Astrocyte of the cerebellum (primary cell): ENCODE data around the gene DMD.

Source experiments
- DNase-seq: peaks from one replicate; pipeline ENCODE4 v3.0.0-alpha.2; 2011; ENCODE audit warnings: low read depth
- H3K4me3 ChIP-seq: 2 replicates; pipeline ENCODE4 v1.5.1; 2011; ENCODE audit warnings: mild to moderate bottlenecking, low read depth, low read length, moderate library complexity
- in situ Hi-C: cut with HindIII; loops from 2 replicates; pipeline ENCODE4 v1.10.0; 2017; ENCODE audit warnings: low sequenced_read_pairs
- TF ChIP-seq, protein P1 (sequence below): IDR thresholded peaks from 2 replicates; pipeline ENCODE4 v1.5.1; 2012; ENCODE audit warnings: low read length, low read depth, moderate library complexity, mild to moderate bottlenecking; ENCODE audit errors: missing control alignments

DMD gene

DNA sequence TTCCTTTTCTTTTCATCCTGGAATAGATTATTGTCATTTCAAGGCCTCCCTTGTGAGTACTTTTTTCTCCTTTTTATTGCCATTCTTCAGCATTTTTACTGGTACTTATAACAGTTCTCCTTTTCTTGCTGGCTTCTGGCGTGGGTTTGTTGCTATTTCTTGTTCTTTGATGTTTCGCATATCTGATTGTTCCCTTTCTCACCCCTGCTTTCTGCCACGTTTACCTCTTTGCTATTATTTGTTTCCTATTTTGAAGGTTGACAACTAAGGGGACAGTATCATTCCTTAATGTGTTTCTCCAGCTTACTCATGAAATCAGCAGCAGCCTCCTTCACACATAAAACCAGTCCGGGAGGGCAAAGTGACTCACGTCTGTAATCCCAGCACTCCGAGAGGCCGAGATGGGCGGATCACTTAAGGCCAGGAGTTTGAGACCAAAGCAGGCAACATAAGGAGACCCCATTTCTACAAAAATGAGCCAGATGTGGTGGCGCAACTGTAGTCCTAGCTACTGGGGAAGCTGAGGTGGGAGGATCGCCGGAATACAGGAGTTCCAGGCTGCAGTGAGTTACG, 72.6 kb downstream of the DMD start:
- DNase-seq: no peak
- no peak overlapping the region for H3K4me3 ChIP-seq
- in situ Hi-C loops: no loop called here
- TF ChIP-seq, protein P1, sequence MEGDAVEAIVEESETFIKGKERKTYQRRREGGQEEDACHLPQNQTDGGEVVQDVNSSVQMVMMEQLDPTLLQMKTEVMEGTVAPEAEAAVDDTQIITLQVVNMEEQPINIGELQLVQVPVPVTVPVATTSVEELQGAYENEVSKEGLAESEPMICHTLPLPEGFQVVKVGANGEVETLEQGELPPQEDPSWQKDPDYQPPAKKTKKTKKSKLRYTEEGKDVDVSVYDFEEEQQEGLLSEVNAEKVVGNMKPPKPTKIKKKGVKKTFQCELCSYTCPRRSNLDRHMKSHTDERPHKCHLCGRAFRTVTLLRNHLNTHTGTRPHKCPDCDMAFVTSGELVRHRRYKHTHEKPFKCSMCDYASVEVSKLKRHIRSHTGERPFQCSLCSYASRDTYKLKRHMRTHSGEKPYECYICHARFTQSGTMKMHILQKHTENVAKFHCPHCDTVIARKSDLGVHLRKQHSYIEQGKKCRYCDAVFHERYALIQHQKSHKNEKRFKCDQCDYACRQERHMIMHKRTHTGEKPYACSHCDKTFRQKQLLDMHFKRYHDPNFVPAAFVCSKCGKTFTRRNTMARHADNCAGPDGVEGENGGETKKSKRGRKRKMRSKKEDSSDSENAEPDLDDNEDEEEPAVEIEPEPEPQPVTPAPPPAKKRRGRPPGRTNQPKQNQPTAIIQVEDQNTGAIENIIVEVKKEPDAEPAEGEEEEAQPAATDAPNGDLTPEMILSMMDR: no peak

GRCh38 chrX:33134164-33134563, 77.2 kb downstream of the DMD start:
- in situ Hi-C loops: no loop called here
- H3K4me3 ChIP-seq: no peak overlapping the region
- DNase-seq: no peak
- TF ChIP-seq, protein P1: no peak

DNA sequence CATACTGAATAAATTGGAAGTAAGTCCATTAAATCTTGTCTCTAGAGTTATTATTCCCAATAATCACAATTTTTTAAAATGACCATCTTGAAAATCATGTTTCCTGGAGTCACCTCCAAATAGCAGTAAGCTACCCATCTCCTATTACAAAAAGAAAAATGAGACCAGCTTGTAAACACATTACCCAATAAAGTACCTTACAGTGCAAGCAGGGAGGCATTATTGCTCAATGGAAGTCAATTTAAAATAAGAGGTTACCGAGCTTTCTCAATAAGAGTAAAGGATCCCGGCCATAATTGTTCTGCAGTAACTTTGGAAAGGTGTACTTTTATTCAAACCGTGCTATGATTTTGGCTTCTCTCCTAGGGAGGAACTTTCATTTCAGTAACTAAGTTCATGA, 78.0 kb downstream of the DMD start:
- H3K4me3 ChIP-seq: no peak overlapping the region
- in situ Hi-C loops: no loop called here
- no peak for DNase-seq
- TF ChIP-seq, protein P1: no peak

DNA sequence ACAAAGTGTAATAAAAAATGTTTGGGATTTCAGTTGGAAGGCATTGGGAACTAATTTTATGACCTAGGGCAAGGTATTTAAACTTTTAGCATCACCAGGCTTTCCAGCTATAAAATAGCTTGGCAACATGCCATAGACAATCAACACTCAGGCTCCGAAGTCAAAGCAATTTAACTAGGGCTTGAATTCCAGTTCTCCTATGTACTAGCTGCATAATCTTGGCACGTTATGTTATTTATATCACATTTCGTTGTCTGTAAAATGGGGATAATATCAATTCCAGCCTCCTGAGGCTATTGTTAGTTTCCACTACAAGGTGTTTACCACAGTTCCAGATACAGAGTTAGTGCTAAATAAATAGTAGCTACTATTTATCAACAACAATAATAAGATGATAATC, 78.8 kb downstream of the DMD start:
- in situ Hi-C loops: no loop called here

DNA sequence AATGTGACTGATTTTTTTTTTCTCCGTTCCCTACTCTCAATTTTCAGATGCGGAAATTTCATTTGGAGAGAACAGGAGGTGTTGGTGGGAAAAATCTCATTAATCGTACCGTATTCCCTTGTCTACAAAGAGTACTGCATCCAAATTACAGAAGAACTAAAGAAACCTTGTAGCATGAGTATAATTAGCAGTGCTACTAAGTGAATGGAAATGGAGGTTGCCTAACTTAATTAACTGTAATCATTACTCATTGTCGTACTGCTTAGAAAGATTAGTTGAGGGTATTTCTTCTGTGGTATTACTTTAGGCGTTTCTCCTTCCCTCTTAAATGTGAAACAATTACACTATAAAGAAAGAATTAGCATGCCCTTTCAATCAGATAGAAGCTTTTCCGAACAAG, 81.7 kb downstream of the DMD start:
- in situ Hi-C loops: no loop called here
- no peak for DNase-seq
- no peak overlapping the region for H3K4me3 ChIP-seq
- TF ChIP-seq, protein P1: no peak

More for the DNA sequence above, 78.8 kb downstream of the DMD start:
- H3K4me3 ChIP-seq: no peak overlapping the region
- TF ChIP-seq, protein P1: no peak
- DNase-seq: no peak

GRCh38 chrX:33128048-33128805, 83.1 kb downstream of the DMD start:
- no peak for DNase-seq
- no peak overlapping the region for H3K4me3 ChIP-seq
- in situ Hi-C loops: no loop called here
- TF ChIP-seq, protein P1: no peak
